ENCODE data around the gene COL24A1.

DNA sequence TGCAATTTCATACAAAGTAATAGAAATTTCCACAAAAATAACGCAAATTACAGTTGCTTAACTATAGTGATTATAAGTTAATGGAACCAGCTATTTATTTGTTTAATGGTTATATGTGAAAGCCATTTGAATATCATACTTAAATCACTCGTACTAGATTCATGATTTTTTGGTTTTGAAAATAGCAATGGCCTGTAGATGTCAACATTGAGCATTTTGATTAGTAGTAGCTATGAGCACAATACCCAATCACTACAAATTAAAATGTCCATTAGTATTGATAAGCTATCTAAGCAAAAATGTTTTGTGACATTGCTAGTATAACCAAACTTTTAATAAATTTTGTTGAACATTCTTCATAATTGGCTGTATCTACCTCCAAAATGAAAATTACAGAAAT is 10.0 kb downstream of the COL24A1 start:
- no peak for TF ChIP-seq POLR2AphosphoS5 (IDR thresholded peaks at IDR 0.05)
- no peak for TF ChIP-seq CTCF (IDR thresholded peaks at IDR 0.05)
- TF ChIP-seq POLR2A (IDR thresholded peaks at IDR 0.05): no peak

All from breast epithelium (tissue), 3 donors.